ENCODE results near the gene ITGA1. TPM values are rescaled to one million over a fixed set of nuclear protein-coding genes. Genes with fewer than 3 reads are reported as not detected.
A peak's percentile ranks its signal among the peaks of the same experiment; 100 is the strongest.
"Not testable (repeated sequence)": the region's sequence is repeated elsewhere in the genome, so short reads cannot be mapped to it uniquely, and the experiment has no call there.

The ITGA1 gene
- total RNA-seq, 4 donors from 2014 or later: 9.3 to 88.9 (median 17.6) TPM

- H3K27ac ChIP-seq: peak overlapping the region in 2 of 4 donors; percentile 24 to 55
- TF ChIP-seq POLR2A (IDR thresholded peaks at IDR 0.05): no peak
- TF ChIP-seq, protein P1, sequence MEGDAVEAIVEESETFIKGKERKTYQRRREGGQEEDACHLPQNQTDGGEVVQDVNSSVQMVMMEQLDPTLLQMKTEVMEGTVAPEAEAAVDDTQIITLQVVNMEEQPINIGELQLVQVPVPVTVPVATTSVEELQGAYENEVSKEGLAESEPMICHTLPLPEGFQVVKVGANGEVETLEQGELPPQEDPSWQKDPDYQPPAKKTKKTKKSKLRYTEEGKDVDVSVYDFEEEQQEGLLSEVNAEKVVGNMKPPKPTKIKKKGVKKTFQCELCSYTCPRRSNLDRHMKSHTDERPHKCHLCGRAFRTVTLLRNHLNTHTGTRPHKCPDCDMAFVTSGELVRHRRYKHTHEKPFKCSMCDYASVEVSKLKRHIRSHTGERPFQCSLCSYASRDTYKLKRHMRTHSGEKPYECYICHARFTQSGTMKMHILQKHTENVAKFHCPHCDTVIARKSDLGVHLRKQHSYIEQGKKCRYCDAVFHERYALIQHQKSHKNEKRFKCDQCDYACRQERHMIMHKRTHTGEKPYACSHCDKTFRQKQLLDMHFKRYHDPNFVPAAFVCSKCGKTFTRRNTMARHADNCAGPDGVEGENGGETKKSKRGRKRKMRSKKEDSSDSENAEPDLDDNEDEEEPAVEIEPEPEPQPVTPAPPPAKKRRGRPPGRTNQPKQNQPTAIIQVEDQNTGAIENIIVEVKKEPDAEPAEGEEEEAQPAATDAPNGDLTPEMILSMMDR (IDR thresholded peaks at IDR 0.05): no peak
- no peak for DNase-seq
- 0 to 6% methylated on average over 1 of the region's 1 CpG for WGBS, 2 donors
- H3K9me3 ChIP-seq: no peaks in the 10 kb centered on the region
- no peaks in the 10 kb centered on the region for H3K27me3 ChIP-seq
- intact Hi-C loops (cut with DNase I): no loop called here
- peaks cover 0 to 26% (median 11%) of the 10 kb centered on the region in 3 donors for H3K4me1 ChIP-seq
- no peaks in the 10 kb centered on the region for H3K36me3 ChIP-seq
- H3K4me3 ChIP-seq: no peak overlapping the region
Observed at GRCh38 chr5:52743970-52744369, 43.7 kb upstream of the ITGA1 start.

DNA sequence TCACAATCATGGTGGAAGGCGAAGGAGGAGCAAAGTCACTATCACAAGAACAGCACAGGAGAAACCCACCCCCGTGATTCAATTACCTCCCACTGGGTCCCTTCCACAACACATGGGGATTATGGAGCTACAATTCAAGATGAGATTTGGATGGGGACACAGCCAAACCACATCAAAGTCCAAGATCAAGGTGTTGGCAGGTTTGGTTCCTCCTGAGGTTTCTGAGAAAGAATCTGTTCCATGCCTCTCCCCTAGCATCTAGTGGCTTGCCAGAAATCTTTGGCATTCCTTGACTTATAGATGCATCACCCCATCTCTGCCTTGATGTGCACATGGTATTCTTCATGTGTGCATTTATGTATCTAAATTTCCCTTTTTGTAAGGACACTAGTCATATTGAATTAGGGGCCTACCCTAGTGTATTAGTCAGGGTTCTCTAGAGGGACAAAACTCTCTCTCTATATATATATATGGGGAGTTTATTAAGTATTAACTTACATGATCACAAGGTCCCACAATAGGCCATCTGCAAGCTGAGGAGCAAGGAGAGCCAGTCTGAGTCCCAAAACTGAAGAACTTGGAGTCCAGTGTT, 42.8 kb upstream of the ITGA1 start:
- H3K9me3 ChIP-seq; intact Hi-C loops (cut with DNase I); H3K27ac ChIP-seq; H3K4me3 ChIP-seq; H3K36me3 ChIP-seq; DNase-seq; H3K27me3 ChIP-seq: not testable (repeated sequence)
- H3K4me1 ChIP-seq: peaks cover 0 to 26% (median 11%) of the 10 kb centered on the region in 3 donors
- WGBS, 2 donors: 59 to 62% methylated on average over 2 of the region's 2 CpGs

- Histone ChIP-seq H3K9me3 (no peaks in the 10 kb centered on the region), H3K27me3 (no peaks in the 10 kb centered on the region), H3K4me3 (no peak overlapping the region), H3K4me1 (peaks cover 0 to 26% (median 11%) of the 10 kb centered on the region in 3 donors), H3K27ac (no peak overlapping the region), H3K36me3 (no peaks in the 10 kb centered on the region)
- intact Hi-C loops (cut with DNase I): no loop called here
- no peak for TF ChIP-seq POLR2A (IDR thresholded peaks at IDR 0.05)
- TF ChIP-seq, protein P1 (IDR thresholded peaks at IDR 0.05): no peak
- no peak for DNase-seq
- 59 to 73% methylated on average over 2 of the region's 2 CpGs for WGBS, 2 donors
Observed at GRCh38 chr5:52746539-52746938, 41.2 kb upstream of the ITGA1 start.

- 8 to 19% methylated on average over 1 of the region's 1 CpG for WGBS, 2 donors
- peaks cover 0 to 13% (median 3%) of the 10 kb centered on the region in 3 donors for H3K4me1 ChIP-seq
- no peaks in the 10 kb centered on the region for H3K27me3 ChIP-seq
- H3K27ac ChIP-seq: no peak overlapping the region
- TF ChIP-seq, protein P1 (IDR thresholded peaks at IDR 0.05): no peak
- no peak for TF ChIP-seq POLR2A (IDR thresholded peaks at IDR 0.05)
- no peak overlapping the region for H3K4me3 ChIP-seq
- no peaks in the 10 kb centered on the region for H3K36me3 ChIP-seq
- intact Hi-C loops (cut with DNase I): no loop called here
- no peaks in the 10 kb centered on the region for H3K9me3 ChIP-seq
- no peak for DNase-seq
Observed at GRCh38 chr5:52748590-52748989, 39.1 kb upstream of the ITGA1 start.

DNA sequence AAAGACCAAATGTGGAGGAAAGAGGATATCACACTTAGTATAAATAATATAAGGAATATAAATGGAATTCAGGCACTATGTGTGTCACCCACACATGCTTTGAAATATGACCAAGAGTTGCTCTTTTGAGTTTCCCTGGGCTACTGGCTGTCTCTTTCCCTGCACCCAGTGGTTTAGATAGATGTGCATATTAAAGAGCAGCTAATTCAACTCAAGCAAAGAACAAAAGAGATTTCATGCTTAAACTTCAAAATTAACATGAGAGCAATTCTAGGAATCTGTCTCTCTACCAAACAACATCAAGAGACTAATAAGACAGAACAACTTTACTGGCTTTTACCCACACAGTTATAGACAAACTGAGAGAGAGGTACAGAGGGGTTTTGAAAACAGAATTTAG, 38.0 kb upstream of the ITGA1 start:
- intact Hi-C loops (cut with DNase I): no loop called here
- Histone ChIP-seq H3K9me3 (no peaks in the 10 kb centered on the region), H3K4me1 (peaks cover 0 to 2% (median 0%) of the 10 kb centered on the region in 3 donors), H3K27ac (no peak overlapping the region), H3K36me3 (no peaks in the 10 kb centered on the region), H3K27me3 (no peaks in the 10 kb centered on the region), H3K4me3 (no peak overlapping the region)
- TF ChIP-seq, protein P1 (IDR thresholded peaks at IDR 0.05): no peak
- no peak for TF ChIP-seq POLR2A (IDR thresholded peaks at IDR 0.05)
- no peak for DNase-seq

GRCh38 chr5:52751137-52751536, 36.6 kb upstream of the ITGA1 start:
- no peaks in the 10 kb centered on the region for H3K36me3 ChIP-seq
- whole genome bisulfite sequencing, 2 donors: 65 to 75% methylated on average over 1 of the region's 1 CpG
- H3K4me1 ChIP-seq: no peaks in the 10 kb centered on the region
- no peaks in the 10 kb centered on the region for H3K27me3 ChIP-seq
- H3K9me3 ChIP-seq: no peaks in the 10 kb centered on the region
- intact Hi-C loops (cut with DNase I): no loop called here
- no peak overlapping the region for H3K4me3 ChIP-seq
- DNase-seq: no peak
- no peak overlapping the region for H3K27ac ChIP-seq
- TF ChIP-seq POLR2A (IDR thresholded peaks at IDR 0.05): no peak
- TF ChIP-seq, protein P1 (IDR thresholded peaks at IDR 0.05): no peak
